ENCODE results near the gene GAS6.

The GAS6 gene

GRCh38 chr13:113865427-113865826, 1.6 kb upstream of the GAS6 start:
- no peak overlapping the region for H3K4me3 ChIP-seq (ENCODE audit: low read length)
- TF ChIP-seq CTCF (conservative IDR thresholded peaks at IDR 0.05; ENCODE audit: low read length): no peak
- DNase-seq (ENCODE audit: low read depth): no peak

- H3K4me3 ChIP-seq (ENCODE audit: low read length): peak overlapping the region; percentile 90
- TF ChIP-seq CTCF (conservative IDR thresholded peaks at IDR 0.05; ENCODE audit: low read length): no peak
Observed at GRCh38 chr13:113864273-113864890, 506 bp upstream of the GAS6 start.

GRCh38 chr13:113862931-113863523, 849 bp downstream of the GAS6 start:
- peak; percentile 18; the same call in 1 of the 2 replicates for TF ChIP-seq CTCF (conservative IDR thresholded peaks at IDR 0.05; ENCODE audit: low read length)
- DNase-seq (ENCODE audit: low read depth): no peak
- H3K4me3 ChIP-seq (ENCODE audit: low read length): peak overlapping the region; percentile 90

More at GRCh38 chr13:113864273-113864890, 506 bp upstream of the GAS6 start:
- DNase-seq (ENCODE audit: low read depth): peak; percentile 54

- TF ChIP-seq CTCF (conservative IDR thresholded peaks at IDR 0.05; ENCODE audit: low read length): no peak
- peak overlapping the region; percentile 90 for H3K4me3 ChIP-seq (ENCODE audit: low read length)
- DNase-seq (ENCODE audit: low read depth): peak; percentile 46
Observed at GRCh38 chr13:113862191-113862930, 1.5 kb downstream of the GAS6 start.

GRCh38 chr13:113861433-113862030, 2.3 kb downstream of the GAS6 start:
- peak overlapping the region; percentile 90 for H3K4me3 ChIP-seq (ENCODE audit: low read length)
- TF ChIP-seq CTCF (conservative IDR thresholded peaks at IDR 0.05; ENCODE audit: low read length): no peak
- no peak for DNase-seq (ENCODE audit: low read depth)

- no peak for DNase-seq (ENCODE audit: low read depth)
- TF ChIP-seq CTCF (conservative IDR thresholded peaks at IDR 0.05; ENCODE audit: low read length): no peak
- peak overlapping the region; percentile 90 for H3K4me3 ChIP-seq (ENCODE audit: low read length)
Observed at GRCh38 chr13:113860665-113861432, 3.0 kb downstream of the GAS6 start.

All from AG10803 (cell line).